GM10266 (cell line): ENCODE results near the gene SLC35F4.

ENCODE experiments used
- DNase-seq: peaks from one replicate; pipeline ENCODE4 v3.0.0; 2012; ENCODE audit errors: extremely low spot score
- TF ChIP-seq, protein P1 (sequence below): IDR thresholded peaks from 2 replicates; pipeline ENCODE4 v1.5.1; 2012; ENCODE audit warnings: mild to moderate bottlenecking, low read depth; ENCODE audit not compliant: control insufficient read depth, insufficient read depth; ENCODE audit errors: missing control alignments

The SLC35F4 gene

DNA sequence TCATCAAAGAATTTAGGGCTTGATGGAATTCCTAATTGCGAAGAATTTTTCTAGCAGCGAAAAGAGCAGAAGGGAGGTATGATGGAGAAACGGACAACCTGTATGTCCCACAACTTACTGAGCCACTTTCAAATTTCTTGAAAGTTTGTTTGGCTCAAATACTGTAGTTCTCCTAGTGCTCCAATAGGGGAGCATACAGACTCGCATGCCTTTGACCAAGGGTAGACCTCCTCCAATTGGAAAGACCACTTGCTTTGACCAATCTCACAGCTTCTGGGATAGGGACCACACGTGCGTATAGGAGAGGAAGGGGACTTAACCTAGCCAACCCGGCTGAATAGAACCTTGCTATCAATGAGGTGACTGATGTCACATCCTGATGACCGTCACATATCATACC lies 28.6 kb downstream of the SLC35F4 start:
- TF ChIP-seq, protein P1, sequence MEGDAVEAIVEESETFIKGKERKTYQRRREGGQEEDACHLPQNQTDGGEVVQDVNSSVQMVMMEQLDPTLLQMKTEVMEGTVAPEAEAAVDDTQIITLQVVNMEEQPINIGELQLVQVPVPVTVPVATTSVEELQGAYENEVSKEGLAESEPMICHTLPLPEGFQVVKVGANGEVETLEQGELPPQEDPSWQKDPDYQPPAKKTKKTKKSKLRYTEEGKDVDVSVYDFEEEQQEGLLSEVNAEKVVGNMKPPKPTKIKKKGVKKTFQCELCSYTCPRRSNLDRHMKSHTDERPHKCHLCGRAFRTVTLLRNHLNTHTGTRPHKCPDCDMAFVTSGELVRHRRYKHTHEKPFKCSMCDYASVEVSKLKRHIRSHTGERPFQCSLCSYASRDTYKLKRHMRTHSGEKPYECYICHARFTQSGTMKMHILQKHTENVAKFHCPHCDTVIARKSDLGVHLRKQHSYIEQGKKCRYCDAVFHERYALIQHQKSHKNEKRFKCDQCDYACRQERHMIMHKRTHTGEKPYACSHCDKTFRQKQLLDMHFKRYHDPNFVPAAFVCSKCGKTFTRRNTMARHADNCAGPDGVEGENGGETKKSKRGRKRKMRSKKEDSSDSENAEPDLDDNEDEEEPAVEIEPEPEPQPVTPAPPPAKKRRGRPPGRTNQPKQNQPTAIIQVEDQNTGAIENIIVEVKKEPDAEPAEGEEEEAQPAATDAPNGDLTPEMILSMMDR, result no peak
- DNase-seq, result no peak

DNA sequence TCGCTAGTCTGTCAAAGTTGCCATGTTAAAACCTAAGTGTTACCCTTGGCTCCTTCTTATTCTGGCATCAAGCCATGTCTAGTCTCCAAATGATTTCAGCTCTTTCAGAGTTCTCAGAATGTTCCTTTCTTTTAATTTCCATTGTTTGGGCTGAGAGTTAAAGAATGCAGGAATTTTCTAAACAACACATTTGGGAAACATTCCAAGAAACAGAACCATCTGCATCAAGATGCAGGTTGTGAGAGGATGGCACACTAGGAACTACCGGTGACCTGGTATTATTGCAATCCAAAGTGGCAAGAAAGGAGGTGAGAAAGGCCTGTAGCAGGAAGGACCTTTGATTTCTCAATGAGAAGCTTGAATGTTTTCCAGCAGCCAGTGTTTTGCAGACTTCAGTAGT lies 30.1 kb downstream of the SLC35F4 start:
- TF ChIP-seq, protein P1, result no peak
- no peak for DNase-seq

DNA sequence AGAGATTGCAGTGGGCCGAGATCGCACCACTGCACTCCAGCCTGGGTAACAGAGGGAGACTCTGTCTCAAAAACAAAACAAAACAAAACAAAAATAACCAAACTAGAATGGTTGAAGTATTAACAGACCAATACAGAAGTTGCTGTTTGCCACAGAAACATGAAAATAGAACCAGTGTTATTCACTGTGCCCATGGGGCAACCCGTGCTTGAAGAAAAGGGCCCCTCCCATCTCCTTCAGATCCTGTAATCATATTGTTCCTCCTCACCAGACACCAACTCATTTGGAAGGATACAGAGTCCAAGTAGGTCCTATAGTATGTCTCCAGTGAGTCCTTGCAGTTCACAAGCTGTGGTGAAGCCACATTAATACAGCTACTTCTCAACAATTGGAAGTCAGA lies 30.9 kb downstream of the SLC35F4 start:
- no peak for DNase-seq
- TF ChIP-seq, protein P1, result no peak

DNA sequence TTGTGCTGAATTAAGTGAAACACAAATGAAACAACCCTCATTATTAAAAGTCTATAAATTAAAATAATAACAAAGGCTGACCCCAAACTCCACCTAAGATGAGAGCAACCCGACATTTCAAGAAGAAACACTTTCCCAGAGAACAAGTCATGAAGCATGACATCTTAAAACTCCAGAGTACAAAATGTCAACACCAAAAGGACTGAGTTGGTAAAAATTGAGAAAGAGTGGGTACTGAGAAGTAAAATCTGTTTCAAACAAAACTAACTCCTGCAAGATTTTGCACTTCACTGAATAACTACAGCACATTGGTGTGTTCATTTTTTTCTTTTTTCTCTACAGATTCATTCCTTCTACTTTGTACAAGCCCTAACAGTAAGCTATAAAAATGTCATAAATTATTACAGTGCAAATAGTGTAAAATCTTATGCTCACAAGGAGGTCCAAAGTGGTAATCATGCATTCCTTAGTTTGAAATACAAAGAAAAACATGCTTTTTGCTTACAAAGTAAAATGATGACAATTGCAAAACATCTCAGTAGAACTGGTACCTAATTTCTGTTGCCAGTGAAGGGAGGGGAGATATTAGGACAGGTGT lies 31.8 kb downstream of the SLC35F4 start:
- TF ChIP-seq, protein P1, result no peak
- no peak for DNase-seq

DNA sequence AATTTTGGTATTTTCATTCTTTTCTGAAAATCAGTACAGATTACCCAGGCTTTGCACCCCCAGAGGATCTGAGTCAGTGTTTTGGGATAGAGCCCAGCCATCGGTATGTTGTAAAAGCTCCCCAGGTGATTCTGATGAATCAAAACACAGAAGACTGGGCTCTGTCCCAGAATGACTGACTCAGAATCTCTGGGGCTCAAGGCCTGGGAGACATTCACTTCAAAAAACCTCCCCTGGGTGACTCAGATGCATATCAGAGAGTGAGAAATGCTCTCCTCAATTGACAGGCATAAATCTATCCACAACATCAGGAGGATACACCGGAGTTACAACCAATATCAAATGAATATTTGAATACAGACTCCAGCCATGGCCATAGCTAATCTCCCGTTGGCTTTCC lies 32.6 kb downstream of the SLC35F4 start:
- TF ChIP-seq, protein P1, result no peak
- no peak for DNase-seq

DNA sequence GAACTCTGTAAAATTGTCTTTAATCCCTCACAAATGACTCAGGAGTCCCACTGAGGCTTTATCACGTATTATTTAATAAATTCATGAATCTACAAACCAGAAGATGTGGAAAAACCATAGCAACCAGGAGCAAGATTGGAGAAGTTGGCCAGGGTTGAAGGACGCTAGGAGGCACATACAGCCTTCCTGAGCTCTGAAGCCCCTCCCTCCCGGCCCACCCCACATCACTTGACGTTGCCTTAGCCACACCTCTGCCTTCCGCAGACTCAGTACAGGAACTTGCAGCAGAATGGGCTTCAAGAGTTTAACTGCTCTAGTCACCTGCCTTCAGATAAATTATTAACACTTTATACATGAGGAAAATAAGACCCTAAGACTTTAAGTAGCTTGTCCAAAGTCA lies 33.9 kb downstream of the SLC35F4 start:
- DNase-seq, result no peak
- TF ChIP-seq, protein P1, result no peak

DNA sequence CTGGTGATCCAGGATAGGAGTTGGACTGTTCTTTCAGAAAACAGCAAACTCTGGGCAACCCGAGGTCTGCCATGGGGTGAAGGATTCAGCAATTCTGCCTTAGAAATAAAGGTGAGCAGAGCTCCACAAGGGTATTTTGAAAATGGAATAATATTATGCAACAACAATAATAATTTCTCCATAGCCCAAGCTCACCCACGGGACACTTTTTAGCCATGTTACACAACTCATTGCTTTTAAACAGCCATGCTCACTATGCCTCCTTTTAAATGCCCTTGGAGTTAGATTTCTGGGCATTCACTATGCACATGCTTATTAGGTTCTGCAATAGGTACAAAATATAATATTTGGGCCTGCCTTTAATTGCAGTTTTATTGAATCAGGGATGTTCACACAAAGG lies 37.2 kb downstream of the SLC35F4 start:
- TF ChIP-seq, protein P1, result no peak
- DNase-seq, result no peak
